GM23338 (cell line): ENCODE data around the gene TNK2. TPM values are rescaled to one million over a fixed set of nuclear protein-coding genes. Genes with fewer than 3 reads are reported as not detected.

Source experiments
- ATAC-seq: fragments of 200-7000 bp; cut with Tn5 transposase; 3 replicates; pipeline ENCODE4 v1.9.1; 2020
- DNase-seq: peaks from one replicate; pipeline ENCODE4 v3.0.0-alpha.2; 2015; ENCODE audit warnings: low spot score
- H2AFZ ChIP-seq: fragments of 200-600 bp; sonication (generic); 2 replicates; pipeline ENCODE4 v1.8.0; 2016; ENCODE audit warnings: antibody characterized with exemption, mild to moderate bottlenecking, moderate library complexity
- H3F3A ChIP-seq: fragments of 200-600 bp; sonication (generic); replicated peaks from 2 replicates; pipeline ENCODE4 v1.8.0; 2017; ENCODE audit warnings: antibody characterized with exemption, mixed run types, low read depth
- H3K27ac ChIP-seq: fragments of 200-600 bp; sonication (generic); 2 replicates; pipeline ENCODE4 v1.6.1; 2016; ENCODE audit warnings: low read depth
- H3K27me3 ChIP-seq: fragments of 200-600 bp; sonication (generic); 2 replicates; pipeline ENCODE4 v1.8.0; 2016; ENCODE audit warnings: mild to moderate bottlenecking, mixed run types, moderate library complexity; ENCODE audit not compliant: insufficient read depth
- H3K36me3 ChIP-seq: fragments of 200-600 bp; sonication (generic); 2 replicates; pipeline ENCODE4 v1.8.0; 2016; ENCODE audit warnings: mild to moderate bottlenecking; ENCODE audit not compliant: insufficient read depth
- H3K4me1 ChIP-seq: fragments of 200-600 bp; sonication (generic); 2 replicates; pipeline ENCODE4 v1.8.0; 2016; ENCODE audit warnings: mild to moderate bottlenecking, moderate library complexity; ENCODE audit not compliant: insufficient read depth
- H3K4me2 ChIP-seq: fragments of 200-600 bp; sonication (generic); 2 replicates; pipeline ENCODE4 v1.7.1; 2017; ENCODE audit warnings: mixed run types
- H3K4me3 ChIP-seq: fragments of 200-600 bp; sonication (generic); 2 replicates; pipeline ENCODE4 v1.6.1; 2016; ENCODE audit warnings: mixed run types
- H3K79me2 ChIP-seq: fragments of 200-600 bp; sonication (generic); replicated peaks from 2 replicates; pipeline ENCODE4 v1.8.0; 2017; ENCODE audit warnings: mild to moderate bottlenecking; ENCODE audit not compliant: insufficient read depth
- H3K9me2 ChIP-seq: fragments of 200-600 bp; sonication (generic); 2 replicates; pipeline ENCODE4 v1.8.0; 2017; ENCODE audit not compliant: insufficient read depth
- H4K20me1 ChIP-seq: fragments of 200-600 bp; sonication (generic); replicated peaks from 2 replicates; pipeline ENCODE4 v1.8.0; 2017; ENCODE audit warnings: mild to moderate bottlenecking; ENCODE audit not compliant: insufficient read depth
- H3K27ac Mint-ChIP-seq: 2 replicates; pipeline ENCODE4 v1.8.0; 2020; ENCODE audit warnings: inconsistent platforms, mild to moderate bottlenecking, moderate library complexity, mixed read lengths
- H3K27me3 Mint-ChIP-seq: 3 replicates; pipeline ENCODE4 v1.8.0; 2022; ENCODE audit warnings: low read depth, mild to moderate bottlenecking, moderate library complexity, mixed read lengths, inconsistent platforms; ENCODE audit not compliant: insufficient read depth, poor library complexity
- H3K36me3 Mint-ChIP-seq: 3 replicates; pipeline ENCODE4 v1.8.0; 2021; ENCODE audit warnings: low read depth, mild to moderate bottlenecking, inconsistent platforms, moderate library complexity, mixed read lengths
- H3K4me1 Mint-ChIP-seq: 3 replicates; pipeline ENCODE4 v1.8.0; 2020; ENCODE audit warnings: mild to moderate bottlenecking, inconsistent platforms, mixed read lengths
- H3K4me3 Mint-ChIP-seq: 3 replicates; pipeline ENCODE4 v1.8.0; 2021; ENCODE audit warnings: moderate library complexity, mild to moderate bottlenecking, inconsistent platforms, mixed read lengths
- H3K9me3 Mint-ChIP-seq: 3 replicates; pipeline ENCODE4 v1.8.0; 2020; ENCODE audit warnings: moderate library complexity, mild to moderate bottlenecking, inconsistent platforms, mixed read lengths
- CREB1 ChIP-seq: fragments of 250-450 bp; sonication (Bioruptor Pico); IDR thresholded peaks from 2 replicates; pipeline ENCODE4 v1.5.0; 2020; ENCODE audit warnings: low read depth, mild to moderate bottlenecking, moderate library complexity
- CTCF ChIP-seq, 2 experiments: fragments of 200-600 bp in 1 of 2; sonication (generic) in 1 of 2; conservative IDR thresholded peaks; 2 replicates each; pipeline versions ENCODE4 v1.5.1 to v1.6.1; 2016 to 2017; ENCODE audit warnings: antibody characterized with exemption in 2 of 2, low read depth in 2 of 2, mild to moderate bottlenecking in 2 of 2, moderate library complexity in 1 of 2
- EZH2 ChIP-seq: fragments of 200-600 bp; sonication (generic); IDR thresholded peaks from one replicate; pipeline ENCODE4 v1.8.0; 2017; ENCODE audit warnings: antibody characterized with exemption, mild to moderate bottlenecking, low read depth; ENCODE audit not compliant: unreplicated experiment
- NANOG ChIP-seq: IDR thresholded peaks from 2 replicates; pipeline ENCODE4 v1.6.1; 2016; ENCODE audit warnings: antibody characterized with exemption, borderline replicate concordance
- REST ChIP-seq: IDR thresholded peaks from one replicate; pipeline ENCODE4 v1.6.1; 2018; ENCODE audit warnings: antibody characterized with exemption; ENCODE audit not compliant: unreplicated experiment
- STAT1 ChIP-seq: IDR thresholded peaks from one replicate; pipeline ENCODE4 v1.6.1; 2016; ENCODE audit warnings: antibody characterized with exemption; ENCODE audit not compliant: unreplicated experiment
- ZNF114 ChIP-seq: fragments of 250-450 bp; sonication (Bioruptor Pico); IDR thresholded peaks from 2 replicates; pipeline ENCODE4 v1.5.0; 2020; ENCODE audit warnings: mild to moderate bottlenecking, moderate library complexity
- ZNF462 ChIP-seq: fragments of 250-450 bp; sonication (Bioruptor Pico); IDR thresholded peaks from 2 replicates; pipeline ENCODE4 v1.5.0; 2020; ENCODE audit warnings: mild to moderate bottlenecking, moderate library complexity
- polyA plus RNA-seq: library from polyadenylated mRNA; unstranded; fragments of >200 nt; fragmentation: Nextera tagmentation; extraction: Ambion mirVana; gene quantifications from 2 replicates; pipeline ENCODE4 v1.2.1, GENCODE V29; 2016
- total RNA-seq: library from RNA; depleted of rRNA; stranded (reverse); fragments of >200 nt; shearing (Covaris generic); gene quantifications from 2 replicates; pipeline ENCODE4 v1.2.3, GENCODE V29; 2014

Gene TNK2
- total and polyA plus RNA-seq, 2 experiments from 2014 or later: 10.0 to 22.5 TPM

- H4K20me1 ChIP-seq: no peaks in the 10 kb centered on the region
- peaks cover 10% of the 10 kb centered on the region for H3K27me3 Mint-ChIP-seq
Measured at GRCh38 chr3:195820901-195821300, 87.5 kb downstream of the TNK2 start.

GRCh38 chr3:195820186-195820585 is 88.2 kb downstream of the TNK2 start:
- Histone ChIP-seq H3K27me3 (no peaks in the 10 kb centered on the region), H3K36me3 (no peaks in the 10 kb centered on the region), H3K4me1 (no peaks in the 10 kb centered on the region), H2AFZ (no peak overlapping the region), H3F3A (no peaks in the 10 kb centered on the region), H3K27ac (no peak overlapping the region), H3K4me3 (no peak overlapping the region), H3K79me2 (no peaks in the 10 kb centered on the region), H3K4me2 (no peak overlapping the region), H3K9me2 (no peaks in the 10 kb centered on the region), H4K20me1 (no peaks in the 10 kb centered on the region)
- H3K27me3 Mint-ChIP-seq: peaks cover 6% of the 10 kb centered on the region
- peaks cover 8% of the 10 kb centered on the region for H3K4me1 Mint-ChIP-seq
- H3K9me3 Mint-ChIP-seq: no peaks in the 10 kb centered on the region
- H3K4me3 Mint-ChIP-seq: no peak overlapping the region
- H3K36me3 Mint-ChIP-seq: no peaks in the 10 kb centered on the region
- DNase-seq: no peak
- no peak for ATAC-seq
- no peak overlapping the region; the same call in 1 of the 2 replicates for H3K27ac Mint-ChIP-seq
- TF ChIP-seq STAT1: no peak
- TF ChIP-seq ZNF114 (CRISPR knock-in tag): no peak
- no peak for TF ChIP-seq NANOG
- TF ChIP-seq CREB1 (CRISPR knock-in tag): no peak
- no peak for TF ChIP-seq ZNF462 (CRISPR knock-in tag)
- TF ChIP-seq REST: no peak

More at GRCh38 chr3:195820901-195821300, 87.5 kb downstream of the TNK2 start:
- ATAC-seq (no peak), DNase-seq (no peak)
- Histone ChIP-seq H3K36me3 (no peaks in the 10 kb centered on the region), H3K79me2 (no peaks in the 10 kb centered on the region), H3K4me3 (no peak overlapping the region), H3K9me2 (no peaks in the 10 kb centered on the region), H3K27ac (no peak overlapping the region), H3K4me2 (no peak overlapping the region), H3K27me3 (no peaks in the 10 kb centered on the region), H3F3A (no peaks in the 10 kb centered on the region), H2AFZ (no peak overlapping the region), H3K4me1 (no peaks in the 10 kb centered on the region)
- Mint-ChIP-seq H3K4me3 (no peak overlapping the region), H3K4me1 (peaks cover 8% of the 10 kb centered on the region), H3K36me3 (no peaks in the 10 kb centered on the region), H3K9me3 (no peaks in the 10 kb centered on the region), H3K27ac (no peak overlapping the region)
- TF ChIP-seq EZH2: no peak
- TF ChIP-seq ZNF114 (CRISPR knock-in tag): no peak
- TF ChIP-seq CTCF (conservative IDR thresholded peaks at IDR 0.05; ENCODE audit: low read depth in 2 of 2): no peak
- TF ChIP-seq NANOG: no peak
